ENCODE data around the gene HTN3. TPM values are rescaled to one million over a fixed set of nuclear protein-coding genes. Genes with fewer than 3 reads are reported as not detected.
"Not testable (repeated sequence)": the region's sequence is repeated elsewhere in the genome, so short reads cannot be mapped to it uniquely, and the experiment has no call there.

Gene HTN3
- not detected for total RNA-seq
- not detected for polyA plus RNA-seq
- long read RNA-seq, donor 1, result 0 reads
- long read RNA-seq, donor 2, result 0 reads

DNA sequence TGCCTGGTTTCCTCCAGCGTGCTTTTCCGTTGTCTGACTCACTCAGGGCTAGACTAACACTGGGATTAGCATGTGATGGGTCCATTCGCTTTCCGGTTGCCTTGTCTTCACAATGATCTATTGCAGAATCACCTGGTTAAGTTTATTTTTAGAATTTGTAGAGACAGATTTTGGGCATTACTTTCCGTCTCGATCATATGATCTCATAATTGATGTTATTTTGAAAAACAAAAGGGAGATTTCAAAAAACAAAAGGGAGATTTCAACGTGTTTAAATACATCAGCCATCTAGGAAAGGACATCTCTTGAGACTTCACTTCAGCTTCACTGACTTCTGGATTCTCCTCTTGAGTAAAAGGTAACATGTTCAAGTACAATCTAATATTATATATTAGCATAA is at the start of gene HTN3:
HTN3 (plus strand) TSS at position 301 of the 400 bp plus-strand sequence. CDS start 2,282 bp downstream, outside the sequence.
- H3K27ac ChIP-seq; ATAC-seq; H3K27me3 ChIP-seq (ENCODE audit: insufficient read depth in 3 of 3, low read length in 2 of 3); H3K4me3 ChIP-seq; DNase-seq; intact Hi-C loops (cut with DNase I); H3K9me3 ChIP-seq; H3K4me1 ChIP-seq; H3K36me3 ChIP-seq (ENCODE audit: insufficient read depth in 1 of 2, low read depth in 1 of 2): not testable (repeated sequence)
- 80 to 85% (median 83%) methylated on average over 5 to 7 of the region's 7 CpGs for WGBS, 3 donors

DNA sequence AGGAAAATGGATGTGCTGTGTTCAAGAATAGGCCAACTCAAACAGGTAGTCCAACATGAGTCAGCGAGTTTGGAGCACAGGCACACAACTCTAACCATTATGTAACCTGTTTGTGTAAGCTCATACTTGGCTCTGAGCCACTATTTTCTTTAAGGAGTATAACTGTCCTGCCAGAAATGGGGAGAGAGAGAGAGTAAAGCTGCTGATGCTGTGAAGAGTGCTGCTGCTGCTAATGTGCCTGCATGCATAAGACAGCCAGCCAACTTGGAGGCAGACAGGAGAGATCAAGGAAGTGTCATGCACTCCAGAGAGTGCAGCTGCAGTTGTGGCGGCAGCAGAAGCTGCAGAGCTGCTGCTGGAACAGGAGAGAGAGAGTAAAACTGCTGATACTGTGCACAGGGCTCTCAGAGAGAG is 44.2 kb upstream of the HTN3 start:
- no peaks in the 10 kb centered on the region for H3K36me3 ChIP-seq (ENCODE audit: insufficient read depth in 1 of 2, low read depth in 1 of 2)
- H3K27me3 ChIP-seq (ENCODE audit: insufficient read depth in 3 of 3, low read length in 2 of 3), result no peaks in the 10 kb centered on the region
- no peak for ATAC-seq
- no peak overlapping the region for H3K27ac ChIP-seq
- no peaks in the 10 kb centered on the region for H3K4me1 ChIP-seq
- DNase-seq, result no peak
- intact Hi-C loops (cut with DNase I), result no loop called here
- TF ChIP-seq, protein P1, sequence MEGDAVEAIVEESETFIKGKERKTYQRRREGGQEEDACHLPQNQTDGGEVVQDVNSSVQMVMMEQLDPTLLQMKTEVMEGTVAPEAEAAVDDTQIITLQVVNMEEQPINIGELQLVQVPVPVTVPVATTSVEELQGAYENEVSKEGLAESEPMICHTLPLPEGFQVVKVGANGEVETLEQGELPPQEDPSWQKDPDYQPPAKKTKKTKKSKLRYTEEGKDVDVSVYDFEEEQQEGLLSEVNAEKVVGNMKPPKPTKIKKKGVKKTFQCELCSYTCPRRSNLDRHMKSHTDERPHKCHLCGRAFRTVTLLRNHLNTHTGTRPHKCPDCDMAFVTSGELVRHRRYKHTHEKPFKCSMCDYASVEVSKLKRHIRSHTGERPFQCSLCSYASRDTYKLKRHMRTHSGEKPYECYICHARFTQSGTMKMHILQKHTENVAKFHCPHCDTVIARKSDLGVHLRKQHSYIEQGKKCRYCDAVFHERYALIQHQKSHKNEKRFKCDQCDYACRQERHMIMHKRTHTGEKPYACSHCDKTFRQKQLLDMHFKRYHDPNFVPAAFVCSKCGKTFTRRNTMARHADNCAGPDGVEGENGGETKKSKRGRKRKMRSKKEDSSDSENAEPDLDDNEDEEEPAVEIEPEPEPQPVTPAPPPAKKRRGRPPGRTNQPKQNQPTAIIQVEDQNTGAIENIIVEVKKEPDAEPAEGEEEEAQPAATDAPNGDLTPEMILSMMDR (IDR thresholded peaks at IDR 0.05), result no peak
- WGBS, 3 donors, result 38 to 51% (median 44%) methylated on average over 2 of the region's 2 CpGs
- H3K9me3 ChIP-seq, result no peaks in the 10 kb centered on the region
- no peak overlapping the region for H3K4me3 ChIP-seq

DNA sequence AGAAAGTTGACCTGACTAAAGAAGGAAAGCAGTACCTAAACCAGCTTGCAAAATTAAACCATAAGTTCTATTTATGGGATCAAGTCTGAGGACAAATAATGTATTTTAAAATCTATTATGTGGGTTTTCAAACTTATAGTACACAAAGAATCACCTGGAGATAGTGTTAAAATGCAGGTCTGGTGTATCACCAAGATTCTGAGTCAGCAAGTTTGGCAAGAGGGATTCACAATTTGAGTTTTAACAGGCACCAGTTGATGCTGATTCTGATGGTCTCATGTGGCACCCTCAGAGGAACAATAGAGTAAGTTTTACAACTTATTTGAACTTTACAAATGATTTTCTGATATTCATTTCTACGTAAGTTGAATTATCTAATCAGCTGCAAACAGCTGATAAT is 41.6 kb upstream of the HTN3 start:
- no peak for ATAC-seq

DNA sequence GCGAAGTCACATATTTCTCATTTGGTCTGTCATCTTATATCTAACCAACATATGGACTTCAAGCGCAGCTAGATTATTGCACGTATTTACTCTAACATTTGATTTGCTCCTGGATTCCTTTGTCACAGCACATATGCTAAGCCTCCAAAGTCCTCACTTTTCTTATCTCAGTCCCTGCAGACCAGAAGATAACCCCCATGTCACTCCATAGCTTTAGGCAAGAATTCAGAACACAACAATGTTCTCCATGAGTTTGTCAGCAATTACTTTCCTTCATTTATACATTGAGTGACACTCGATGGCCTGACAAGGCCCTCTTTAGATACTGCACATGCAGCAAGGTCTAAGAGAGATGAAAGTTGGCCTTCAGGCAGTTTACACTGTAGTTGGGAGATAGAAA is 37.2 kb upstream of the HTN3 start:
- H3K4me1 ChIP-seq, result no peaks in the 10 kb centered on the region
- no peak overlapping the region for H3K27ac ChIP-seq
- 86 to 89% (median 86%) methylated on average over 4 of the region's 4 CpGs for WGBS, 3 donors
- no peaks in the 10 kb centered on the region for H3K9me3 ChIP-seq
- ATAC-seq (no peak), DNase-seq (no peak)
- H3K4me3 ChIP-seq, result no peak overlapping the region
- H3K27me3 ChIP-seq (ENCODE audit: insufficient read depth in 3 of 3, low read length in 2 of 3), result no peaks in the 10 kb centered on the region
- TF ChIP-seq, protein P1 (IDR thresholded peaks at IDR 0.05), result no peak
- no peaks in the 10 kb centered on the region for H3K36me3 ChIP-seq (ENCODE audit: insufficient read depth in 1 of 2, low read depth in 1 of 2)
- intact Hi-C loops (cut with DNase I), result no loop called here

More for the DNA sequence above, 41.6 kb upstream of the HTN3 start:
- no peak for DNase-seq
- Histone ChIP-seq H3K36me3 (ENCODE audit: insufficient read depth in 1 of 2, low read depth in 1 of 2) (no peaks in the 10 kb centered on the region), H3K27me3 (ENCODE audit: insufficient read depth in 3 of 3, low read length in 2 of 3) (no peaks in the 10 kb centered on the region), H3K4me1 (no peaks in the 10 kb centered on the region), H3K27ac (no peak overlapping the region), H3K4me3 (no peak overlapping the region), H3K9me3 (no peaks in the 10 kb centered on the region)
- TF ChIP-seq, protein P1 (IDR thresholded peaks at IDR 0.05), result no peak
- intact Hi-C loops (cut with DNase I), result no loop called here
- WGBS, 3 donors, result 76 to 85% (median 78%) methylated on average over 1 of the region's 1 CpG

DNA sequence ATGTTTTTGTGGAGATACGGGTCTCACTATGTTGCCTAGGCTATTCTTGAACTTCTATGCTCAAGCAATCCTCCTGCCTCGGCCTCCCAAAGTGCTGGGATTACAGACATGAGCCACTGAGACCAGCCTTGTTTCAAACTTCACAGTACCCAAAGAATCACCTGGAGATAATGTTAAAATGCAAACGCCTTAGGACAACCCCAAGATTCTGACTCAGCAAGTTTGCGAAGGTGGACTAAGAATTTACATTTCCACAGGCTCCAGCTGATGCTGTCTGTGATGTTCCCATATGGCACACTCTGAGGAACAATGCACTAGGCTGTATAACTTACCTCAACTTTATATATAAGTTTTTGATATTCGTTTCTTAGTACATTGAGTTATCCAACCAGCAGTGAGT is 33.5 kb upstream of the HTN3 start:
- intact Hi-C loops (cut with DNase I), result no loop called here
- no peaks in the 10 kb centered on the region for H3K9me3 ChIP-seq
- H3K4me3 ChIP-seq, result no peak overlapping the region
- TF ChIP-seq, protein P1 (IDR thresholded peaks at IDR 0.05), result no peak
- H3K27ac ChIP-seq, result no peak overlapping the region
- H3K4me1 ChIP-seq, result no peaks in the 10 kb centered on the region
- no peaks in the 10 kb centered on the region for H3K27me3 ChIP-seq (ENCODE audit: insufficient read depth in 3 of 3, low read length in 2 of 3)
- DNase-seq, result no peak
- no peak for ATAC-seq
- WGBS, 3 donors, result 77 to 80% (median 77%) methylated on average over 5 of the region's 5 CpGs
- H3K36me3 ChIP-seq (ENCODE audit: insufficient read depth in 1 of 2, low read depth in 1 of 2), result no peaks in the 10 kb centered on the region
